HFF-Myc (cell line): ENCODE data around the gene RYR3.

Source experiments
- DNase-seq: peaks from one replicate; pipeline ENCODE4 v3.0.0-alpha.2; 2011; ENCODE audit warnings: low read depth; ENCODE audit errors: extremely low read depth
- H3K4me3 ChIP-seq: replicated peaks from 2 replicates; pipeline ENCODE4 v1.5.1; 2011; ENCODE audit warnings: low read depth, mild to moderate bottlenecking, control low read depth, low read length
- TF ChIP-seq, protein P1 (sequence below): IDR thresholded peaks from 2 replicates; pipeline ENCODE4 v1.5.1; 2012; ENCODE audit warnings: mild to moderate bottlenecking, low read depth, low read length, control low read depth; ENCODE audit errors: missing control alignments

RYR3 gene

GRCh38 chr15:33600212-33600611 lies 289.4 kb downstream of the RYR3 start:
- TF ChIP-seq, protein P1, sequence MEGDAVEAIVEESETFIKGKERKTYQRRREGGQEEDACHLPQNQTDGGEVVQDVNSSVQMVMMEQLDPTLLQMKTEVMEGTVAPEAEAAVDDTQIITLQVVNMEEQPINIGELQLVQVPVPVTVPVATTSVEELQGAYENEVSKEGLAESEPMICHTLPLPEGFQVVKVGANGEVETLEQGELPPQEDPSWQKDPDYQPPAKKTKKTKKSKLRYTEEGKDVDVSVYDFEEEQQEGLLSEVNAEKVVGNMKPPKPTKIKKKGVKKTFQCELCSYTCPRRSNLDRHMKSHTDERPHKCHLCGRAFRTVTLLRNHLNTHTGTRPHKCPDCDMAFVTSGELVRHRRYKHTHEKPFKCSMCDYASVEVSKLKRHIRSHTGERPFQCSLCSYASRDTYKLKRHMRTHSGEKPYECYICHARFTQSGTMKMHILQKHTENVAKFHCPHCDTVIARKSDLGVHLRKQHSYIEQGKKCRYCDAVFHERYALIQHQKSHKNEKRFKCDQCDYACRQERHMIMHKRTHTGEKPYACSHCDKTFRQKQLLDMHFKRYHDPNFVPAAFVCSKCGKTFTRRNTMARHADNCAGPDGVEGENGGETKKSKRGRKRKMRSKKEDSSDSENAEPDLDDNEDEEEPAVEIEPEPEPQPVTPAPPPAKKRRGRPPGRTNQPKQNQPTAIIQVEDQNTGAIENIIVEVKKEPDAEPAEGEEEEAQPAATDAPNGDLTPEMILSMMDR = no peak
- no peak for DNase-seq
- no peak overlapping the region for H3K4me3 ChIP-seq

DNA sequence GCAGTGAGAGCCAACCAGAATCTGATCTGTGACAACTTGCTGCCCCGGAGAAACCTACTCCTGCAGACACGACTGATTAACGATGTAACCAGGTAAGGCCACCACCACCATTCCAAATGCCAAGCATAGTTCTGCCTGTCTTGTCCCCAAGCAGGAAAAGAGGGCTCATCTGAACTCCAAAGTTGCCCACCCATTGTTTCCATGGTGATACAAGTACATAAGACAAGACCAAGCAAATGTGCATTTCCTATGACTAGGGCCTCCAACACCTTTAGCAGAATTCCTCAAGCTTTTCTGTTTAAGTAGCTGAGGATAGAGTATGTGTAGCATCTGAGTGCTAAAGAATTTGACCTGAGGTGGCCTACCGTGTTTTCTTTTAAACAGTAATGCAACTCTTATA lies 290.7 kb downstream of the RYR3 start:
- H3K4me3 ChIP-seq = no peak overlapping the region
- TF ChIP-seq, protein P1 = no peak
- no peak for DNase-seq

- no peak overlapping the region for H3K4me3 ChIP-seq
- TF ChIP-seq, protein P1 = peak; percentile 33
- DNase-seq = no peak
These were observed 297.9 kb downstream of the RYR3 start for GRCh38 chr15:33608714-33609113.

- TF ChIP-seq, protein P1 = no peak
- no peak overlapping the region for H3K4me3 ChIP-seq
- no peak for DNase-seq
These were observed 302.0 kb downstream of the RYR3 start for GRCh38 chr15:33612721-33613304.

GRCh38 chr15:33616475-33616874 lies 305.7 kb downstream of the RYR3 start:
- TF ChIP-seq, protein P1 = no peak
- DNase-seq = no peak
- no peak overlapping the region for H3K4me3 ChIP-seq

- no peak overlapping the region for H3K4me3 ChIP-seq
- TF ChIP-seq, protein P1 = no peak
- DNase-seq = no peak
These were observed 307.6 kb downstream of the RYR3 start for GRCh38 chr15:33618350-33618749.

DNA sequence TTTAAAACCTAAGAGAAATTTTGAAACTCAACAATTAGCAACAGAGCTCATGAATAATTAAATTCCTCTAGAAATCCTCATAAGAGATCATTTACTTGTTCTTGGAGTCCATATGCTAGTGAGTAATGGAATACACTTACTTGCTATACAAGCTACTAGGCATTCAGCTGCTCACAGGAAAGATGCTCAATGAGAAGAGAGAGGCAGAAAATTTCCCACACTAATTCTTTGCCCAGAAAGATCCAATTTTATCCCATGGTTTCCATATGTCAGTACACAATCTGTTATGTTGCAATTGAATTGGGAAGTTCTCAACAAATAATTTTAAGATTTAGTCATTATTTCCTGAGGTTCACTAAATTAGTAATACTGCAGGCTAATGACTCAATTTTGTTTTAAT lies 310.4 kb downstream of the RYR3 start:
- no peak overlapping the region for H3K4me3 ChIP-seq
- no peak for DNase-seq
- TF ChIP-seq, protein P1 = no peak
